Measurements from ENCODE around the gene DMRTA2.

DMRTA2 gene

GRCh38 chr1:50424045-50424883 is 1.0 kb upstream of the DMRTA2 start:
- DNase-seq (ENCODE audit: low read depth): no peak

GRCh38 chr1:50423670-50424000 is 392 bp upstream of the DMRTA2 start:
- no peak for DNase-seq (ENCODE audit: low read depth)

DNA sequence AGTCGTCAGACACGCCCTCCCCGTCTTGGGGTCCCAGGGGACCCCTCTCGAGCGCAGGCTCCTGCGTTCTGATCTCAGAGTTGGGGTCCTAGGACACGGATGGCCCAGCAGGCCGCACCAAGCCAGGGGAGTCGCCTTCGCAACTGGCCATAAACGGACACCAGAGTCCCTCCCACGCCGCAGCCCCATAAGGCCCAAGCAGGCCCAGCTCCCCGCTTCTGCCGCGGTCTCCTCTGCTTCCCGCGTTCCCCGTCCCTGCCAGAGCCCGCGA is 633 bp downstream of the DMRTA2 start:
- DNase-seq (ENCODE audit: low read depth): no peak

- DNase-seq (ENCODE audit: low read depth): no peak
Observed at GRCh38 chr1:50421768-50422674, 1.2 kb downstream of the DMRTA2 start.

- DNase-seq (ENCODE audit: low read depth): no peak
Observed at GRCh38 chr1:50421366-50421748, 1.9 kb downstream of the DMRTA2 start.

GRCh38 chr1:50420689-50421365 is 2.4 kb downstream of the DMRTA2 start:
- DNase-seq (ENCODE audit: low read depth): no peak

- DNase-seq (ENCODE audit: low read depth): no peak
Observed at GRCh38 chr1:50419907-50420677, 3.2 kb downstream of the DMRTA2 start.

GRCh38 chr1:50419192-50419906 is 3.9 kb downstream of the DMRTA2 start:
- DNase-seq (ENCODE audit: low read depth): no peak

- DNase-seq (ENCODE audit: low read depth): no peak
Observed at GRCh38 chr1:50418600-50419109, 4.6 kb downstream of the DMRTA2 start.

GRCh38 chr1:50417946-50418599 is 5.2 kb downstream of the DMRTA2 start:
- DNase-seq (ENCODE audit: low read depth): no peak

GRCh38 chr1:50417507-50417906 is 5.7 kb downstream of the DMRTA2 start:
- no peak for DNase-seq (ENCODE audit: low read depth)

DNA sequence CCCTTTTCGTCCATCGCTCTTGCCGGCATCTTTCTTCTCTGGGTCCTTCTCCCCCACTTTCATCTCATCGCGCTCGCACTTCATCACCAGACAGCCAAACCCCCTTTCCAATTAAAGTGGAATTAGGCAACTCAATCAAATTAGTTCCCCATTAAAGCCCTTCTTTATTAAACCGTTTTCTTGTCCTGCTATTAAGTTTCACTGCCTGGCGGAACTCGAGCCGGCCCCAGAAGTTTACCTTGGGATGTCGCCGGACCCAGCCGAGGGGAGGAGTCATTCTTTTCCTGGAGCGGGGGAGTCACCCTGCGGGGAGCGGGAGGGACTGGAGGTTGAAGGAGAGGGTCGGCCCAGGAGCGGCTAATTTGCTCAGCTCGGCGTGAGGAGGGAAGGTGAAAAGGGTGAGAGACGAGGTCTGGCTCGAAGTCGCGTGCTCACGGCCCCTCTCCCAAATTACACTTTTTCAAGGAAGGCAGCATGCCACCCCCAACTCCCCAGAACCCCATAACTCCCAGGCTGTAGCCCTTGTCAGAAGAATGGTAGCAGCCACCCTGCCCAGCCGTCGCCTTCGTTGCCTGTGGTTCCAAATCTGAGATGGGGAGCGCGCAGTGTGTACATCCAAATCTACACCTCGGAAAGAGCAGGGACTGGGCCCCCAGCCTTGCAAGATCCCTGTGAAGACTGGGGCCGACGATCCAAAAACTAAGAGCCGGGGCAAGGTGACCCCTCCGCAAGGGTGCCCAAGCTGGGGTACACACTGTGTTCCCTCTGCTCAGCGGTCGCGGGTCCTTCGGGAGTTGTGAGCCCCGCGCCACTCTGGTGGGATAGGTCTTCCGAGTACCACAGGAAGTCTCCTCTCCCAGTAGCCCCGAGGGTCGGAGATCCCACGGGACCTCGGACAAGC is 6.4 kb downstream of the DMRTA2 start:
- DNase-seq (ENCODE audit: low read depth): no peak

DNA sequence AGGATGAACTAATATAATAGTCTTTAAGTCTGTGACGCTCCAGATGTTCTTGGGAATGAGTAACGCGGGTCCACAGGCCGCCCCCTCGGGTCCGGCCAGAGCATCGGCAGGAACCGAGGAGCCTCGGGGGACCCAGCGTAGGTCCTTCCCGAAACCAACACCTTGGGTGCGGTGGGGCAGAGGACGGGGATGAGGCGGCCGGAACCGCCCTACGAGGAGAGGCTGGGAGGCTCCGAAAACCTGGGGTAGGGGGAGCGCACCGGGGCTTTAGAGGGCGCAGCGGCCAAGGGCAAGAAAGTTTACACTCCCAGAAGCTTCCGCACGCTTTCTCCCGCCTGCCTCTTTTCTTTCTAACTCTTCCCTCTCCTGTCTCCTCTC is 7.1 kb downstream of the DMRTA2 start:
- DNase-seq (ENCODE audit: low read depth): no peak

GRCh38 chr1:50415235-50416149 is 7.8 kb downstream of the DMRTA2 start:
- DNase-seq (ENCODE audit: low read depth): no peak

- no peak for DNase-seq (ENCODE audit: low read depth)
Observed at GRCh38 chr1:50414853-50415234, 8.4 kb downstream of the DMRTA2 start.

DNA sequence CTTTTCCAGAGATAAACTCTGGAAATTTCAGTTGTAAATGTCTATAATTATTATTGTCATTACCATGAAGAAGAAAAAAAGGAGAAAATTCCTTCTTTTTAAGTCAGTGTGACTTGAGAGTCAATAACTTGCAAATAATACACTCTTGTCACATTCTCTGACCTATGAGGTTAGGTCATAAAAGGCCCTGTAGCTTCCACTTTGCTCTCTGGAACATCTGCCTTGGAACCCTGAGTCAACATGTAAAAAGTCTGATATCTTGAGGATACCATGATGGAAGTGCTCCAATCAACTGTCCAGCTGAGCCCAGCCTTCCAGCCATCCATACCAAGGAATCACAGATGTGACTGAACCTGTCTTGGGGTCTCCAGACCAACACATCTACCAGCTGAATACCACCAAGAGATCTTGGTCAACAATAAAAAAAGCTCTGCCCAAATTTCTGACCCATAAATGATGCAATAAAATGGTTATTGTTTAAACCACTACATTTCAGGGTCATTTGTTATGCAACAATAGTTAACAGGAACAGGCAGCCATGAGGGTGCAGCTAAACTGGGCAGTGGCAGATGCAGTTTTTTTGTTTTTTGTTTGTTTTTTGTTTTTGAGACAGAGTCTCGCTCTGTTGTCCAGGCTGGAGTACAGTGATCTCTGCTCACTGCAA is 10.3 kb downstream of the DMRTA2 start:
- no peak for DNase-seq (ENCODE audit: low read depth)

- DNase-seq (ENCODE audit: low read depth): no peak
Observed at GRCh38 chr1:50405814-50406213, 17.4 kb downstream of the DMRTA2 start.

- no peak for DNase-seq (ENCODE audit: low read depth)
Observed at GRCh38 chr1:50393522-50394120, 29.6 kb downstream of the DMRTA2 start.
